Thoracic aorta (tissue), 2 donors: ENCODE measurements around the gene RALGAPA2. TPM values are rescaled to one million over a fixed set of nuclear protein-coding genes. Genes with fewer than 3 reads are reported as not detected.

Experiments used
- ATAC-seq: fragments of 150-250 bp; one replicate; pipeline ENCODE4 v1.8.0; 2017; ENCODE audit warnings: low read depth; ENCODE audit not compliant: insufficient number of reproducible peaks, low FRiP score
- DNase-seq: peaks from one replicate; pipeline ENCODE4 v3.0.0-alpha.2; 2020; ENCODE audit warnings: low spot score
- H3K27ac ChIP-seq, 2 donors: fragments of 200-600 bp; sonication (generic); 1 replicate in 1 of 2; 2 replicates in 1 of 2; pipeline ENCODE4 v1.5.1; 2016; ENCODE audit warnings: mild to moderate bottlenecking in 2 of 2, moderate library complexity in 2 of 2
- H3K27me3 ChIP-seq: fragments of 200-600 bp; sonication (generic); replicated peaks from 2 replicates; pipeline ENCODE4 v1.6.0; 2016; ENCODE audit warnings: mild to moderate bottlenecking; ENCODE audit not compliant: insufficient read depth
- H3K36me3 ChIP-seq: fragments of 200-600 bp; sonication (generic); one replicate; pipeline ENCODE4 v1.5.1; 2016
- H3K4me1 ChIP-seq, 2 donors: fragments of 200-600 bp; sonication (generic); 1 replicate in 1 of 2; 2 replicates in 1 of 2; pipeline versions ENCODE4 v1.5.1 to v1.6.0; 2016; ENCODE audit warnings: low read depth in 2 of 2, mild to moderate bottlenecking in 1 of 2; ENCODE audit not compliant: control insufficient read depth in 1 of 2
- H3K4me3 ChIP-seq: fragments of 200-600 bp; sonication (generic); 2 replicates; pipeline ENCODE4 v1.5.1; 2016; ENCODE audit warnings: mild to moderate bottlenecking
- H3K9me3 ChIP-seq: fragments of 200-600 bp; sonication (generic); 2 replicates; pipeline ENCODE4 v1.5.1; 2016
- CTCF ChIP-seq: fragments of 200-600 bp; sonication (generic); IDR thresholded peaks from one replicate; pipeline ENCODE4 v1.5.1; 2019; ENCODE audit warnings: antibody characterized with exemption
- total RNA-seq, 2 donors: library from RNA; depleted of rRNA; stranded (reverse); fragments of >200 nt; gene quantifications; one replicate each; pipeline versions ENCODE4 v1.1.0 to v1.2.3, GENCODE V29; 2016

The RALGAPA2 gene
- total RNA-seq, 2 donors from 2014 or later, result 20.3 to 48.3 TPM

- no peak overlapping the region for H3K27ac ChIP-seq
- no peaks in the 10 kb centered on the region for H3K36me3 ChIP-seq
- DNase-seq (no peak), ATAC-seq (no peak)
- no peak for TF ChIP-seq CTCF
- no peaks in the 10 kb centered on the region for H3K4me1 ChIP-seq
- H3K27me3 ChIP-seq, result no peaks in the 10 kb centered on the region
- H3K4me3 ChIP-seq, result no peak overlapping the region
- no peaks in the 10 kb centered on the region for H3K9me3 ChIP-seq
Measured at GRCh38 chr20:20683481-20684321, 28.7 kb downstream of the RALGAPA2 start.

- Histone ChIP-seq H3K4me3 (no peak overlapping the region), H3K27ac (no peak overlapping the region), H3K4me1 (no peaks in the 10 kb centered on the region), H3K36me3 (no peaks in the 10 kb centered on the region), H3K9me3 (no peaks in the 10 kb centered on the region), H3K27me3 (no peaks in the 10 kb centered on the region)
- DNase-seq (no peak), ATAC-seq (no peak)
- no peak for TF ChIP-seq CTCF
Measured at GRCh38 chr20:20683020-20683419, 29.4 kb downstream of the RALGAPA2 start.

- no peaks in the 10 kb centered on the region for H3K9me3 ChIP-seq
- DNase-seq, result no peak
- no peaks in the 10 kb centered on the region for H3K27me3 ChIP-seq
- no peaks in the 10 kb centered on the region for H3K4me1 ChIP-seq
- H3K27ac ChIP-seq, result no peak overlapping the region
- ATAC-seq, result no peak
- TF ChIP-seq CTCF, result no peak
- H3K4me3 ChIP-seq, result no peak overlapping the region
- no peaks in the 10 kb centered on the region for H3K36me3 ChIP-seq
Measured at GRCh38 chr20:20680991-20681508, 31.4 kb downstream of the RALGAPA2 start.

GRCh38 chr20:20679316-20679715, 33.1 kb downstream of the RALGAPA2 start:
- no peak for DNase-seq

More at GRCh38 chr20:20679316-20679715, 33.1 kb downstream of the RALGAPA2 start:
- ATAC-seq, result no peak
- H3K36me3 ChIP-seq, result no peaks in the 10 kb centered on the region
- no peaks in the 10 kb centered on the region for H3K4me1 ChIP-seq
- no peak for TF ChIP-seq CTCF
- H3K9me3 ChIP-seq, result no peaks in the 10 kb centered on the region
- no peak overlapping the region for H3K4me3 ChIP-seq
- no peak overlapping the region for H3K27ac ChIP-seq
- no peaks in the 10 kb centered on the region for H3K27me3 ChIP-seq
